HUES6 (cell line): ENCODE results near the gene SLC5A8.
"Not testable (repeated sequence)": the region's sequence is repeated elsewhere in the genome, so short reads cannot be mapped to it uniquely, and the experiment has no call there.

Experiments used
- H3K27ac ChIP-seq: 2 replicates; pipeline ENCODE4 v1.7.0; 2013; ENCODE audit warnings: low read depth, mild to moderate bottlenecking, low read length, inconsistent platforms
- H3K27me3 ChIP-seq: 2 replicates; pipeline ENCODE4 v1.6.1; 2013; ENCODE audit warnings: low read length; ENCODE audit not compliant: control insufficient read depth, insufficient read depth
- H3K36me3 ChIP-seq: 2 replicates; pipeline ENCODE4 v1.6.1; 2013; ENCODE audit warnings: low read length; ENCODE audit not compliant: control insufficient read depth, insufficient read depth
- H3K4me1 ChIP-seq: 2 replicates; pipeline ENCODE4 v1.6.1; 2013; ENCODE audit warnings: low read length; ENCODE audit not compliant: control insufficient read depth, insufficient read depth
- H3K4me3 ChIP-seq: 2 replicates; pipeline ENCODE4 v1.5.1; 2013; ENCODE audit warnings: low read depth, low read length
- H3K9ac ChIP-seq: one replicate; pipeline ENCODE4 v1.6.1; 2013; ENCODE audit warnings: mild to moderate bottlenecking, low read length
- H3K9me3 ChIP-seq: 2 replicates; pipeline ENCODE4 v1.6.1; 2013; ENCODE audit warnings: low read depth, low read length; ENCODE audit not compliant: control insufficient read depth, insufficient read depth

Gene SLC5A8

DNA sequence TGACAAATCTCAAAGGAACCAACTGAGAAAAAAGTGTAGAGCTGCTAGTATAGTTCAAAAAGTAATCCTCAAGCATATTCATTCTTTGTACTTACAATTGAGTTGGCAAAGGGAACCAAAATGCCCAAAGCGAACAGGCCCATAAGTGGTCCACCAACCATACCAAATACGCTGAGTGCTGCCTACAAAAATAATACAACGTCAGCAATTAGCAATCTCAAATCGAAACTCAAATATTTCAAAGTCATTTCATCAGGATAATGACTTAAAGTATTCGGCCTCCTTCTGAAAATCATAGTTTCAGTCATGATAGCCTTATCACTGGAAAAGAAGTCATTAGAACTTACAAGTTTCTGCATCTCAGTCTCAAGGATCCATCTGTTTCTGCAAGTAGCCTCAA, 42.0 kb downstream of the SLC5A8 start:
- no peak overlapping the region for H3K27ac ChIP-seq
- H3K9me3 ChIP-seq = no peaks in the 10 kb centered on the region
- H3K4me1 ChIP-seq = no peaks in the 10 kb centered on the region
- H3K9ac ChIP-seq = no peak overlapping the region
- no peak overlapping the region for H3K4me3 ChIP-seq
- no peaks in the 10 kb centered on the region for H3K36me3 ChIP-seq
- H3K27me3 ChIP-seq = no peaks in the 10 kb centered on the region; the same call in 1 of the 2 replicates

DNA sequence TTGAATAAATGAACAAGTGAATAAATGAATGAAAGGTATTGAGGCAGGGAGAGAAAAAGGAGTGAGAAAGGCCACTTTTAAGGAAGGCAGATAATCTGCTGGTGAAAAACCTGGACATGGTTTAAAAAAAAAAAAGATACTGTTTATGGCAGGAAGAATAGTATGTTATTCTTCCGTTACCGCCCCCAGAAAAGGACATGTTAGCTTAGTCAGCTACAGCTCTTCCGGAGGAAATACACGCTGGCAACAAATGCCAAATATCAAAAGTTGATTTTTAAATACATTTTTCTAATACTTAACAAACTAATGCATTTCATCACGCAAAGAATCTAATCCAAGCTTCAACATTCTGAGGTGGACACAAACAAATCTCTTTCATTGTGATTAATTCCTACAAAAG, 43.2 kb downstream of the SLC5A8 start:
- Histone ChIP-seq H3K4me3 (no peak overlapping the region), H3K9ac (no peak overlapping the region)

GRCh38 chr12:101165319-101165718, 44.7 kb downstream of the SLC5A8 start:
- no peak overlapping the region for H3K27ac ChIP-seq
- no peaks in the 10 kb centered on the region; the same call in 1 of the 2 replicates for H3K27me3 ChIP-seq
- H3K4me3 ChIP-seq = no peak overlapping the region
- H3K36me3 ChIP-seq = no peaks in the 10 kb centered on the region
- no peaks in the 10 kb centered on the region for H3K4me1 ChIP-seq
- no peaks in the 10 kb centered on the region for H3K9me3 ChIP-seq
- H3K9ac ChIP-seq = no peak overlapping the region

More for the DNA sequence above, 43.2 kb downstream of the SLC5A8 start:
- no peaks in the 10 kb centered on the region; the same call in 1 of the 2 replicates for H3K27me3 ChIP-seq
- H3K27ac ChIP-seq = no peak overlapping the region
- no peaks in the 10 kb centered on the region for H3K9me3 ChIP-seq
- H3K36me3 ChIP-seq = no peaks in the 10 kb centered on the region
- H3K4me1 ChIP-seq = no peaks in the 10 kb centered on the region

- not testable (repeated sequence) for H3K4me1 ChIP-seq, H3K36me3 ChIP-seq, H3K27me3 ChIP-seq, H3K9me3 ChIP-seq, H3K27ac ChIP-seq
- Histone ChIP-seq H3K4me3 (peak overlapping the region; percentile 77), H3K9ac (peak overlapping the region; percentile 51)
Observed at GRCh38 chr12:101145777-101146431, 64.1 kb downstream of the SLC5A8 start.

- Histone ChIP-seq H3K27ac (no peak overlapping the region), H3K4me1 (no peaks in the 10 kb centered on the region)
Observed at GRCh38 chr12:101127521-101128219, 82.4 kb downstream of the SLC5A8 start.

GRCh38 chr12:101117842-101118241, 92.2 kb downstream of the SLC5A8 start:
- Histone ChIP-seq H3K36me3 (no peaks in the 10 kb centered on the region), H3K4me1 (no peaks in the 10 kb centered on the region), H3K27me3 (no peaks in the 10 kb centered on the region), H3K9me3 (no peaks in the 10 kb centered on the region), H3K27ac (no peak overlapping the region), H3K9ac (no peak overlapping the region), H3K4me3 (no peak overlapping the region)

More at GRCh38 chr12:101127521-101128219, 82.4 kb downstream of the SLC5A8 start:
- Histone ChIP-seq H3K9me3 (no peaks in the 10 kb centered on the region), H3K9ac (no peak overlapping the region), H3K27me3 (no peaks in the 10 kb centered on the region), H3K36me3 (no peaks in the 10 kb centered on the region), H3K4me3 (no peak overlapping the region)

- no peaks in the 10 kb centered on the region for H3K36me3 ChIP-seq
- no peaks in the 10 kb centered on the region for H3K4me1 ChIP-seq
- no peaks in the 10 kb centered on the region for H3K9me3 ChIP-seq
- H3K27ac ChIP-seq = no peak overlapping the region
- H3K4me3 ChIP-seq = no peak overlapping the region
- no peaks in the 10 kb centered on the region for H3K27me3 ChIP-seq
- no peak overlapping the region for H3K9ac ChIP-seq
Observed at GRCh38 chr12:101116911-101117310, 93.1 kb downstream of the SLC5A8 start.

DNA sequence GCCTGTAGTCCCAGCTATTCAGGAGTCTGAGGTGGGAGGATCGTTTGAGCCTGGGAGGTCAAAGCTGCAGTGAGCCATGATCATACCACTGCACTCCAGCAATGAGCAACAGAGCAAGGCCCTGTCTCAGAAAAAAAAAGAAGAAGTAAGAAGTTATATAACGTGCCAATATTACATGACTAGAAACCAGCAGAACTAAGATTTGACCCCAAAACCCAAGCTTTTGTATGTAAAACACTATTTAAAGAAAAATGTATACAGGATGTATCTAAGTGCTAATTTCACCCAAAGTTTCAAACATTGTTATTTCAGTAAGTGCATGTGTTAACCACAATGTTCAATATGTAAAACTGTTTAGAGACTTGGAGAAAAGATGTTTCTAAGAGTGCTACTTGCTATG, 94.7 kb downstream of the SLC5A8 start:
- H3K4me3 ChIP-seq = no peak overlapping the region
- no peak overlapping the region for H3K27ac ChIP-seq
- no peaks in the 10 kb centered on the region for H3K27me3 ChIP-seq
- H3K9ac ChIP-seq = no peak overlapping the region
- H3K36me3 ChIP-seq = no peaks in the 10 kb centered on the region
- H3K9me3 ChIP-seq = no peaks in the 10 kb centered on the region
- H3K4me1 ChIP-seq = no peaks in the 10 kb centered on the region

DNA sequence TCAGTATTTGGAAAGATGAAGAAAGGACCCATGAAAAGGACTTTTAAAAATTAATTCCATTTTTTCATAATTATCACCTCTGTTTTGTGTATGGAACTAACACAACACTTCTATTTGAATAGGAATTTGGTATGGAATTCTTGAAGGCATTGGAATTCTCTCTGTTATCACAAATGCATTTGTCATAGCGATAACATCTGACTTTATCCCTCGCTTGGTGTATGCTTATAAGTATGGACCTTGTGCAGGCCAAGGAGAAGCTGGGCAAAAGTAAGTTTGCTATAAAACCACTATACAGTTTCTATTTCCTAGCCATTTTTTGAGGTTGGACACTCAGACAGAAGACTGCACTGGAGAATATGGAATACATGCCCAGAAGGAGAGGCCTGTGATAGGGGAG, 98.6 kb downstream of the SLC5A8 start:
- Histone ChIP-seq H3K27ac (no peak overlapping the region), H3K4me1 (no peaks in the 10 kb centered on the region), H3K4me3 (no peak overlapping the region), H3K36me3 (no peaks in the 10 kb centered on the region), H3K9ac (no peak overlapping the region), H3K9me3 (no peaks in the 10 kb centered on the region), H3K27me3 (no peaks in the 10 kb centered on the region)

DNA sequence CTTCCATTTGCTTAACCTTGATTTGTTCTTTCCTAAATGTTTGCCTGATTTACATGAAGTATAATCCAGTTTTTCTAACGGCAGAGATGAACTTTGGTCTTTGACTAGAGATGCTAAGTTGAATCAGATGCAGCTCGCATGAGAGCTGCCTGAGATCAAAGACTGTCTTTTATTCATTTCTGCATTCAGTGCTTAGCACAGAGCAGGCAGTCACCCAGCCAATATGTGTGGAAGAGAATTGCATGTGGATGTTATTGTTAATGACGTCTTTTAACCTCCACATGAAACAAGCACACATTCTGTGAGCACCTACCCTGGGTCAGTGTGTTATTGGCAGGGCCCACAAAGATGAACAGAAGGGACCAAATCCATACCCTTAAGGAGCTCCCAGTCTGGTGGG, 99.2 kb downstream of the SLC5A8 start:
- Histone ChIP-seq H3K4me3 (no peak overlapping the region), H3K27ac (no peak overlapping the region), H3K36me3 (no peaks in the 10 kb centered on the region), H3K4me1 (no peaks in the 10 kb centered on the region), H3K27me3 (no peaks in the 10 kb centered on the region), H3K9me3 (no peaks in the 10 kb centered on the region), H3K9ac (no peak overlapping the region)

GRCh38 chr12:101108130-101108529, 101.9 kb downstream of the SLC5A8 start:
- Histone ChIP-seq H3K4me1 (no peaks in the 10 kb centered on the region), H3K27me3 (no peaks in the 10 kb centered on the region), H3K9ac (no peak overlapping the region), H3K9me3 (no peaks in the 10 kb centered on the region), H3K36me3 (no peaks in the 10 kb centered on the region), H3K4me3 (no peak overlapping the region), H3K27ac (no peak overlapping the region)
